SH-SY5Y (cell line): Measurements from ENCODE around the gene FAM47E.

Source experiments
- GATA2 ChIP-seq: IDR thresholded peaks from 2 replicates; pipeline ENCODE4 v1.6.1; 2011; ENCODE audit warnings: mild to moderate bottlenecking, low read depth, low read length
- GATA3 ChIP-seq: IDR thresholded peaks from 2 replicates; pipeline ENCODE4 v1.6.1; 2011; ENCODE audit warnings: low read depth, mild to moderate bottlenecking, low read length, moderate library complexity

Gene FAM47E

GRCh38 chr4:76292730-76293129, 41.2 kb downstream of the FAM47E start:
- TF ChIP-seq GATA2 (no peak), GATA3 (no peak)

- TF ChIP-seq GATA3: no peak
- TF ChIP-seq GATA2: no peak
Measured at GRCh38 chr4:76293772-76294171, 42.3 kb downstream of the FAM47E start.

GRCh38 chr4:76296286-76296820, 44.8 kb downstream of the FAM47E start:
- TF ChIP-seq GATA2 (no peak), GATA3 (no peak)

GRCh38 chr4:76298227-76298626, 46.7 kb downstream of the FAM47E start:
- TF ChIP-seq GATA2 (no peak), GATA3 (no peak)

- TF ChIP-seq GATA3: no peak
- no peak for TF ChIP-seq GATA2
Measured at GRCh38 chr4:76300012-76300411, 48.5 kb downstream of the FAM47E start.

- TF ChIP-seq GATA2: no peak
- TF ChIP-seq GATA3: no peak
Measured at GRCh38 chr4:76301068-76301774, 49.7 kb downstream of the FAM47E start.

- TF ChIP-seq GATA3 (no peak), GATA2 (no peak)
Measured at GRCh38 chr4:76301775-76302162, 50.2 kb downstream of the FAM47E start.

- TF ChIP-seq GATA3 (no peak), GATA2 (no peak)
Measured at GRCh38 chr4:76302826-76303438, 51.4 kb downstream of the FAM47E start.

GRCh38 chr4:76305033-76305687, 53.6 kb downstream of the FAM47E start:
- TF ChIP-seq GATA3 (no peak), GATA2 (no peak)

- no peak for TF ChIP-seq GATA3
- no peak for TF ChIP-seq GATA2
Measured at GRCh38 chr4:76305971-76306881, 54.7 kb downstream of the FAM47E start, which contains the start of gene STBD1. Gene STBD1 (plus strand): TSS chr4:76306733. CDS start chr4:76306770, 37 bp downstream.

GRCh38 chr4:76306882-76307659, 55.5 kb downstream of the FAM47E start:
- TF ChIP-seq GATA2 (no peak), GATA3 (no peak)

GRCh38 chr4:76307660-76308014, 56.1 kb downstream of the FAM47E start:
- no peak for TF ChIP-seq GATA2
- no peak for TF ChIP-seq GATA3

GRCh38 chr4:76308548-76308947, 57.0 kb downstream of the FAM47E start:
- TF ChIP-seq GATA2: no peak
- TF ChIP-seq GATA3: no peak
